Mesothelial cell of epicardium (in vitro differentiated cells): ENCODE data around the gene CHD2. TPM values are rescaled to one million over a fixed set of nuclear protein-coding genes. Genes with fewer than 3 reads are reported as not detected.

ENCODE experiments used
- DNase-seq, 2 experiments: peaks; one replicate each; pipeline ENCODE4 v3.0.0; 2021; ENCODE audit warnings: low spot score in 2 of 2; ENCODE audit not compliant: unreplicated experiment in 2 of 2
- H3K27ac Mint-ChIP-seq: 2 replicates; pipeline ENCODE4 v1.8.0; 2021; ENCODE audit warnings: mixed read lengths
- H3K27me3 Mint-ChIP-seq: 2 replicates; pipeline ENCODE4 v1.8.0; 2021; ENCODE audit warnings: low read depth, mixed read lengths
- H3K36me3 Mint-ChIP-seq: 2 replicates; pipeline ENCODE4 v1.8.0; 2021; ENCODE audit warnings: mixed read lengths
- H3K4me1 Mint-ChIP-seq: 2 replicates; pipeline ENCODE4 v1.8.0; 2021; ENCODE audit warnings: mixed read lengths
- H3K4me3 Mint-ChIP-seq: 2 replicates; pipeline ENCODE4 v1.8.0; 2021; ENCODE audit warnings: mild to moderate bottlenecking, moderate library complexity, mixed read lengths
- H3K9me3 Mint-ChIP-seq: 2 replicates; pipeline ENCODE4 v1.8.0; 2021; ENCODE audit warnings: mixed read lengths
- CTCF ChIP-seq: fragments of 200-600 bp; sonication (generic); IDR thresholded peaks from one replicate; pipeline ENCODE4 v1.5.0; 2021; ENCODE audit warnings: antibody characterized with exemption; ENCODE audit not compliant: unreplicated experiment
- total RNA-seq: library from RNA; stranded (reverse); gene quantifications from 3 replicates; pipeline ENCODE4 v1.2.1, GENCODE V29; 2021

The CHD2 gene
- total RNA-seq, 1 donor from 2014 or later: 178 TPM

DNA sequence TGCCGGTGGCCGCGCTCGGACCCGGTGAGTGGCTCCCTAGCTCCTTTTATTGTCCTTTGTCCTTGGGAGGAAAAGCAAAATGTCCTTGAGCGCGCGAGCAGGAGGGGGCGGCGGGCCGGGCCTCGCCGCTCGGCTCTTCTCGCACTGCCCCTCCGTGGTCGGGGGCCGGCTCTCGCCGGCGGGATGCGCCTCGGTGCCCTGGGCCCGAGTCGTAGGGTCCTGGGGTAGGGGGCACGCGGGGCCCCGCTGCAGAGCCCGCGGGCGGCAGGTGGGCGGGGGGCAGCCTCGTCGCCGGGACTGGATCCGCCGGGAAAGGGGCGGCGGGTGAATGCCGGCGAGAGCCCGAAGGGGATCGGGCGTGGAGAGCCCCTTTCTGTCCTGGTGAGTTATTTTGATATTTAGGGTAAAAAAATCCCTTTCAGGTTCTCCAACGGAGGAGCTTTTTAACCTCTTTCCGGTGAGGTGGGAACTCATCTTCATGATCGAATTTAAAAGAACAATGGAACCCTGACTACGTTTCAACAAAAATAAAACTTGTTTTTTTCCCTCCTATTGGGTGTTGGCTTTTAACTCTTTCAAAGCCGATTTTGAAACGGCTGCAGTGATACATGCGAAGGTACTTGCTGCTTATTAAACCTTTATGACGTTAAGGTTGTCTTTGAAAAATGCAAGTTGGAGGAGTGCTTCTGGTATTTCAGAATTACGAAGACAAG is 16.8 kb upstream of the CHD2 start:
- peaks cover 59% of the 10 kb centered on the region for H3K4me1 Mint-ChIP-seq
- peaks cover 20% of the 10 kb centered on the region for H3K36me3 Mint-ChIP-seq
- H3K27me3 Mint-ChIP-seq: no peaks in the 10 kb centered on the region
- H3K27ac Mint-ChIP-seq: peak overlapping the region; percentile 94
- peak overlapping the region; percentile 92 for H3K4me3 Mint-ChIP-seq
- no peak for TF ChIP-seq CTCF
- H3K9me3 Mint-ChIP-seq: no peaks in the 10 kb centered on the region
- DNase-seq: peak in 1 of 2 experiments; percentile 51

DNA sequence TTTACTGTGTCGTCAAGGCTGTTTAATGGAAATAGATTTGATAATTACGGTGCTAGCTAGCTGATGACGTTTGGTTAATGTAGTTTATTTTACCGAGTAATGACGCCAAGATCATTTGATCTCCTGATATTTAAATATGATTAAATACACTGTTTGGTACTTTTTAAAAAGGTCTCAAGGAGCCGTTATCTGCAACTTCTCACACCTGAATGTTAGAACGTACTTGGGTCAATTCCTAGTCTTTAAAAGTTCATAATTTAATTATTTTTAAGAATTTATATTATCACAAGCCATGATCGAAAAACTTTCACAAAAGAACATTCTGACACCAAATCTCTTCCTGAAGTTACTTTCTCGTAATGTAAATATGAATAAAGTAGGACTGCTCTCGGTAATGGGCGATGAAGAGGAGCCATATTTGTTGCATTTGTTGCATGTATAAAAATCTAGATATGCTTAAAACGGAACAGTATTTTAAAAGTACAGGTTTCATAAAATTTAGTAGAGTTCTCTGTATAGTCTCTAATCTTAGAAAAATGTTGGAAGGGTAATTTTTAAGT is 16.2 kb upstream of the CHD2 start:
- DNase-seq: no peak
- H3K27ac Mint-ChIP-seq: peak overlapping the region; percentile 94
- H3K9me3 Mint-ChIP-seq: no peaks in the 10 kb centered on the region
- no peaks in the 10 kb centered on the region for H3K27me3 Mint-ChIP-seq
- H3K4me3 Mint-ChIP-seq: peak overlapping the region; percentile 92
- H3K4me1 Mint-ChIP-seq: peaks cover 59% of the 10 kb centered on the region
- TF ChIP-seq CTCF: no peak
- H3K36me3 Mint-ChIP-seq: peaks cover 23% of the 10 kb centered on the region

DNA sequence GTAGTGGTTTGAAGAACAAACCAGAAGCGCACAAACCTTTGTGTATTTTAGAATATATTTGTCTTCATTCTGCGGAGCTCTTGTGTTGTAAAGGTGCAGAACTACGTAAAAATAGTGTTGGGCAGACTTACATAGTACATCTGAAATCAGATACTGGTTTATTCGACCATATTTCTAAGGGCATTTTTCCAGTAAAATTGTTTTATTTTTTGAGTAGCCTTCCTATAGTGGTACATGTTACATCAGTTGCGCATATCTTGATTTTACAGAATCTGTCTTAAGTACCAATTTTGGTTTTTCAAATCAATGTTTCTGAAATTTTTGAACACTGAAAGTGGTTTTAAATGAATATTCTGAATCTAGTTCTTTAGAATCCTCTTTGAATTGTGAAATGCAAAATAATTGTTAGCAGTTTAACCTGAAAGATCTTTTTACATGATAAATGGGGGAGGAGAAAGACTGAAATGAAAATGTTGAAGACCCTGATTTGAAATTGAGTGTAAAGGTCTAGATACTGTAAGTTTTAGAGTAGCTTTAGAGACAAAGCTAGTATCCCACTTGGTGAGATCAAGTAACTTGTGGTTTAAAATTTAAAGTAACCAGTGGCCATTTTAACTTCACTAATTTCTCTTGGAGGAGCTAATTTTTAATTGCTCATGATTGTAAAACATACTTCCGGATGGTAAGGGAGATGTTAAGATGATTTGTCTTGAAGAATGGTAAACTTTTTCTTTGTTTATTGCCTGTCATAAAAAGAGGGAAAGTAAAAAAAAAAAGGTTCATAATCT is 15.5 kb upstream of the CHD2 start:
- peak overlapping the region; percentile 92 for H3K4me3 Mint-ChIP-seq
- no peak for DNase-seq
- peaks cover 25% of the 10 kb centered on the region for H3K36me3 Mint-ChIP-seq
- no peaks in the 10 kb centered on the region for H3K27me3 Mint-ChIP-seq
- TF ChIP-seq CTCF: no peak
- H3K4me1 Mint-ChIP-seq: peaks cover 60% of the 10 kb centered on the region
- H3K9me3 Mint-ChIP-seq: no peaks in the 10 kb centered on the region
- peak overlapping the region; percentile 94 for H3K27ac Mint-ChIP-seq

GRCh38 chr15:92885224-92886041 is 14.7 kb upstream of the CHD2 start:
- Mint-ChIP-seq H3K36me3 (peaks cover 31% of the 10 kb centered on the region), H3K4me1 (peaks cover 56% of the 10 kb centered on the region), H3K27me3 (no peaks in the 10 kb centered on the region), H3K4me3 (peak overlapping the region; percentile 92), H3K9me3 (peaks cover 3% of the 10 kb centered on the region), H3K27ac (peak overlapping the region; percentile 94)
- no peak for TF ChIP-seq CTCF
- no peak for DNase-seq

GRCh38 chr15:92886042-92886537 is 14.0 kb upstream of the CHD2 start:
- H3K27me3 Mint-ChIP-seq: no peaks in the 10 kb centered on the region
- peak overlapping the region; percentile 92 for H3K4me3 Mint-ChIP-seq
- H3K27ac Mint-ChIP-seq: peak overlapping the region; percentile 94
- TF ChIP-seq CTCF: no peak
- H3K4me1 Mint-ChIP-seq: peaks cover 49% of the 10 kb centered on the region
- peaks cover 3% of the 10 kb centered on the region for H3K9me3 Mint-ChIP-seq
- no peak for DNase-seq
- peaks cover 37% of the 10 kb centered on the region for H3K36me3 Mint-ChIP-seq
